HEK293 (cell line): ENCODE measurements around the gene UBA7.

ENCODE experiments used
- BCL11A ChIP-seq: fragments of 450-650 bp; formaldehyde crosslinking; IDR thresholded peaks from 2 replicates; pipeline ENCODE4 v1.5.1; 2016; ENCODE audit warnings: low read depth, missing biosample characterization, missing genetic modification characterization
- CTCF ChIP-seq: fragments of 450-650 bp; formaldehyde crosslinking; IDR thresholded peaks from 2 replicates; pipeline ENCODE4 v1.5.1; 2016; ENCODE audit warnings: missing biosample characterization, missing genetic modification characterization
- ZBTB10 ChIP-seq: fragments of 450-650 bp; formaldehyde crosslinking; IDR thresholded peaks from 2 replicates; pipeline ENCODE4 v1.5.1; 2016; ENCODE audit warnings: missing biosample characterization, missing genetic modification characterization
- ZBTB8A ChIP-seq: fragments of 450-650 bp; formaldehyde crosslinking; IDR thresholded peaks from 2 replicates; pipeline ENCODE4 v1.5.1; 2016; ENCODE audit warnings: missing biosample characterization, missing genetic modification characterization
- ZNF138 ChIP-seq: fragments of 450-650 bp; formaldehyde crosslinking; IDR thresholded peaks from 2 replicates; pipeline ENCODE4 v1.5.1; 2016; ENCODE audit warnings: missing biosample characterization, missing genetic modification characterization, borderline replicate concordance
- ZNF23 ChIP-seq: fragments of 450-650 bp; formaldehyde crosslinking; IDR thresholded peaks from 2 replicates; pipeline ENCODE4 v1.5.1; 2016; ENCODE audit warnings: missing biosample characterization, missing genetic modification characterization, borderline replicate concordance
- ZNF311 ChIP-seq: fragments of 450-650 bp; formaldehyde crosslinking; IDR thresholded peaks from 2 replicates; pipeline ENCODE4 v1.5.1; 2017; ENCODE audit warnings: missing biosample characterization, missing genetic modification characterization, borderline replicate concordance
- ZNF792 ChIP-seq: fragments of 450-650 bp; formaldehyde crosslinking; IDR thresholded peaks from 2 replicates; pipeline ENCODE4 v1.5.1; 2016; ENCODE audit warnings: missing biosample characterization, missing genetic modification characterization
- ZSCAN18 ChIP-seq: fragments of 450-650 bp; formaldehyde crosslinking; IDR thresholded peaks from 2 replicates; pipeline ENCODE4 v1.5.1; 2016; ENCODE audit warnings: missing biosample characterization, missing genetic modification characterization

GRCh38 chr3:49803465-49804140 is 10.2 kb downstream of the UBA7 start:
- TF ChIP-seq CTCF (tag by site-specific recombination) (0 out of 2 replicates have a peak, but pooled peaks have one; percentile 15), ZNF138 (no peak), ZBTB8A (tag by site-specific recombination) (no peak), BCL11A (tag by site-specific recombination) (no peak), ZBTB10 (tag by site-specific recombination) (no peak), ZNF792 (tag by site-specific recombination) (no peak), ZNF23 (tag by site-specific recombination) (no peak), ZNF311 (tag by site-specific recombination) (no peak), ZSCAN18 (tag by site-specific recombination) (no peak)
